ES-I3 (cell line): ENCODE measurements around the gene AHRR.
"Not testable (repeated sequence)": the region's sequence is repeated elsewhere in the genome, so short reads cannot be mapped to it uniquely, and the experiment has no call there.

Experiments used
- H3K36me3 ChIP-seq: 2 replicates; pipeline ENCODE4 v1.6.1; 2013; ENCODE audit warnings: mild to moderate bottlenecking, low read length, control low read depth, moderate library complexity; ENCODE audit not compliant: insufficient read depth
- H3K4me1 ChIP-seq: 2 replicates; pipeline ENCODE4 v1.6.1; 2013; ENCODE audit warnings: mild to moderate bottlenecking, control low read depth, low read length; ENCODE audit not compliant: insufficient read depth
- H3K9ac ChIP-seq: 2 replicates; pipeline ENCODE4 v1.6.1; 2013; ENCODE audit warnings: low read depth, mild to moderate bottlenecking, low read length, moderate library complexity
- H3K9me3 ChIP-seq: 2 replicates; pipeline ENCODE4 v1.6.1; 2013; ENCODE audit warnings: mild to moderate bottlenecking, low read length, moderate library complexity; ENCODE audit not compliant: control insufficient read depth, insufficient read depth

The AHRR gene

GRCh38 chr5:388266-389196 is 67.0 kb downstream of the AHRR start:
- Histone ChIP-seq H3K4me1 (no peaks in the 10 kb centered on the region; the same call in 1 of the 2 replicates), H3K36me3 (no peaks in the 10 kb centered on the region), H3K9me3 (peaks cover 4% of the 10 kb centered on the region; the same call in 1 of the 2 replicates), H3K9ac (no peak overlapping the region)

- Histone ChIP-seq H3K9ac (no peak overlapping the region), H3K36me3 (no peaks in the 10 kb centered on the region), H3K4me1 (no peaks in the 10 kb centered on the region; the same call in 1 of the 2 replicates), H3K9me3 (peaks cover 4% of the 10 kb centered on the region; the same call in 1 of the 2 replicates)
Measured at GRCh38 chr5:389197-389821, 67.8 kb downstream of the AHRR start.

GRCh38 chr5:389891-390622 is 68.5 kb downstream of the AHRR start:
- Histone ChIP-seq H3K4me1 (peaks cover 2% of the 10 kb centered on the region; the same call in 1 of the 2 replicates), H3K36me3 (no peaks in the 10 kb centered on the region), H3K9me3 (peaks cover 4% of the 10 kb centered on the region; the same call in 1 of the 2 replicates), H3K9ac (no peak overlapping the region)

- Histone ChIP-seq H3K4me1 (peaks cover 5% of the 10 kb centered on the region; the same call in 1 of the 2 replicates), H3K9ac (no peak overlapping the region), H3K36me3 (no peaks in the 10 kb centered on the region), H3K9me3 (peaks cover under 1% of the 10 kb centered on the region; the same call in 1 of the 2 replicates)
Measured at GRCh38 chr5:390623-391491, 69.3 kb downstream of the AHRR start.

- H3K4me1 ChIP-seq: peaks cover 5% of the 10 kb centered on the region; the same call in 1 of the 2 replicates
- H3K9ac ChIP-seq: no peak overlapping the region
Measured at GRCh38 chr5:392431-392988, 71.0 kb downstream of the AHRR start.

GRCh38 chr5:393846-394275 is 72.3 kb downstream of the AHRR start:
- peaks cover 5% of the 10 kb centered on the region; the same call in 1 of the 2 replicates for H3K4me1 ChIP-seq
- H3K9ac ChIP-seq: no peak overlapping the region
- H3K36me3 ChIP-seq: no peaks in the 10 kb centered on the region
- H3K9me3 ChIP-seq: no peaks in the 10 kb centered on the region

More at GRCh38 chr5:392431-392988, 71.0 kb downstream of the AHRR start:
- Histone ChIP-seq H3K9me3 (no peaks in the 10 kb centered on the region), H3K36me3 (no peaks in the 10 kb centered on the region)

GRCh38 chr5:394671-395155 is 73.2 kb downstream of the AHRR start:
- Histone ChIP-seq H3K36me3 (no peaks in the 10 kb centered on the region), H3K4me1 (peaks cover 6% of the 10 kb centered on the region; the same call in 1 of the 2 replicates), H3K9me3 (no peaks in the 10 kb centered on the region), H3K9ac (no peak overlapping the region)

GRCh38 chr5:395156-395920 is 73.8 kb downstream of the AHRR start:
- Histone ChIP-seq H3K9ac (no peak overlapping the region), H3K9me3 (no peaks in the 10 kb centered on the region), H3K4me1 (peaks cover 11% of the 10 kb centered on the region; the same call in 1 of the 2 replicates), H3K36me3 (no peaks in the 10 kb centered on the region)

- Histone ChIP-seq H3K36me3 (no peaks in the 10 kb centered on the region), H3K9me3 (no peaks in the 10 kb centered on the region), H3K9ac (no peak overlapping the region), H3K4me1 (peaks cover 11% of the 10 kb centered on the region; the same call in 1 of the 2 replicates)
Measured at GRCh38 chr5:395921-396530, 74.5 kb downstream of the AHRR start.

- H3K4me1 ChIP-seq: peaks cover 11% of the 10 kb centered on the region; the same call in 1 of the 2 replicates
- H3K36me3 ChIP-seq: no peaks in the 10 kb centered on the region
- no peak overlapping the region for H3K9ac ChIP-seq
- no peaks in the 10 kb centered on the region for H3K9me3 ChIP-seq
Measured at GRCh38 chr5:396531-396961, 75.0 kb downstream of the AHRR start.

GRCh38 chr5:398141-398474 is 76.6 kb downstream of the AHRR start:
- H3K4me1 ChIP-seq: peaks cover 11% of the 10 kb centered on the region; the same call in 1 of the 2 replicates
- H3K36me3 ChIP-seq, H3K9ac ChIP-seq, H3K9me3 ChIP-seq: not testable (repeated sequence)
